HL-60 (cell line): ENCODE measurements around the gene OR4D2.
"Not testable (repeated sequence)": the region's sequence is repeated elsewhere in the genome, so short reads cannot be mapped to it uniquely, and the experiment has no call there.

Experiments
- DNase-seq, 2 experiments: peaks; one replicate each; pipeline ENCODE4 v3.0.0-alpha.2; 2010 to 2020; ENCODE audit warnings: low read depth in 1 of 2, low spot score in 1 of 2
- H3K27ac ChIP-seq: fragments of 250-450 bp; sonication (Bioruptor Pico); replicated peaks from 2 replicates; pipeline ENCODE4 v1.5.1; 2020; ENCODE audit warnings: mild to moderate bottlenecking, moderate library complexity
- H3K27me3 ChIP-seq: fragments of 250-450 bp; sonication (Bioruptor Pico); 2 replicates; pipeline ENCODE4 v1.5.1; 2021; ENCODE audit warnings: mild to moderate bottlenecking, moderate library complexity; ENCODE audit not compliant: insufficient read depth, poor library complexity, severe bottlenecking
- H3K4me3 ChIP-seq: replicated peaks from 2 replicates; pipeline ENCODE4 v1.5.1; 2011; ENCODE audit warnings: mild to moderate bottlenecking, control low read depth, low read length; ENCODE audit not compliant: insufficient read depth
- CTCF ChIP-seq: IDR thresholded peaks from one replicate; pipeline ENCODE4 v1.5.1; 2011; ENCODE audit warnings: low read length, control low read depth, inconsistent platforms; ENCODE audit not compliant: insufficient read depth
- GABPA ChIP-seq: IDR thresholded peaks from 2 replicates; pipeline ENCODE4 v1.6.1; 2012; ENCODE audit warnings: low read depth
- POLR2AphosphoS5 ChIP-seq: IDR thresholded peaks from 2 replicates; pipeline ENCODE4 v1.6.1; 2012; ENCODE audit warnings: low read depth
- REST ChIP-seq: IDR thresholded peaks from 2 replicates; pipeline ENCODE4 v1.6.1; 2012; ENCODE audit warnings: low read depth; ENCODE audit not compliant: insufficient replicate concordance
- SPI1 ChIP-seq: IDR thresholded peaks from 2 replicates; pipeline ENCODE4 v1.6.1; 2012; ENCODE audit warnings: low read depth, mild to moderate bottlenecking, borderline replicate concordance

Gene OR4D2

GRCh38 chr17:58141505-58141904 lies 25.3 kb upstream of the OR4D2 start:
- Histone ChIP-seq H3K27ac (no peak overlapping the region), H3K27me3 (peaks cover 3% of the 10 kb centered on the region), H3K4me3 (no peak overlapping the region)
- DNase-seq: no peak
- TF ChIP-seq GABPA (no peak), POLR2AphosphoS5 (no peak), REST (no peak), CTCF (no peak), SPI1 (no peak)

DNA sequence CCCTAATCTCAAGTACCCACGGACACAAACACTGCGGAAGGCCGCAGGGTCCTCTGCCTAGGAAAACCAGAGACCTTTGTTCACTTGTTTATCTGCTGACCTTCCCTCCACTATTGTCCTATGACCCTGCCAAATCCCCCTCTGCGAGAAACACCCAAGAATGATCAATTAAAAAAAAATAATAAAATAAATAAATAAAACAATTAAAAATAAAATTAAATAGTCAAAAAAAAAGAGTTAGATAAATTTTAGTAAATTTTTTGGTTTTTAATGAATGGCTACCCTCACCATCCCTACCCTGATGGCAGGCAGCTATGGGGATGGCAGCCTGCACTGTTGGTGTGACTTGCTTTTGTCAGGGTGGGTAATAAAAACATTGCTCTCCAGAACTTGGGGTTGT lies 23.4 kb upstream of the OR4D2 start:
- not testable (repeated sequence) for H3K27ac ChIP-seq, H3K4me3 ChIP-seq, H3K27me3 ChIP-seq, DNase-seq

DNA sequence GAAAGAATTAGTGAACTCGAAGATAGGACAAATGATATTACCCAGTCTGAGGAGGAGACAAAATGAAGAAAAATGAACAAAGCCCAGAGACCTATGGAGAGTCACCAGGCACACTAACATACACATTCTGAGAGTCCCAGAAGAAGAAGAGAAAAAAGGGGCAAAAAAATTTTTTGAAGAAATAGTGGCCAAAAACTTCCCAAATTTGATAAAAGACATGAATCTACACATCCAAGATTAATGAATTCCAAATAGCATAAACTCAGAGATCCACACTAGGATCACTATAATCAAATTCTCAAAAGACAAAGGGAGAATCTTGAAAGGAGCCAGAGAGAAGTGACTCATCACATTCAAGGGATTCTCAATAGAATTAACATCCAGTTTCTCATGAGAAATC lies 22.0 kb upstream of the OR4D2 start:
- TF ChIP-seq CTCF: no peak
- TF ChIP-seq POLR2AphosphoS5: no peak
- no peak for TF ChIP-seq REST
- TF ChIP-seq SPI1: no peak
- TF ChIP-seq GABPA: no peak
- DNase-seq: no peak
- H3K27me3 ChIP-seq: peaks cover 11% of the 10 kb centered on the region
- no peak overlapping the region for H3K27ac ChIP-seq
- no peak overlapping the region for H3K4me3 ChIP-seq

- DNase-seq: no peak
- no peak within 1 kb of the TSS for H3K4me3 ChIP-seq
- no peak for TF ChIP-seq GABPA
- TF ChIP-seq CTCF: no peak
- no peak for TF ChIP-seq SPI1
- TF ChIP-seq POLR2AphosphoS5: no peak
- no peak for TF ChIP-seq REST
- no peak within 1 kb of the TSS for H3K27ac ChIP-seq
- peaks cover 24% of the 10 kb centered on the region for H3K27me3 ChIP-seq
Measured at GRCh38 chr17:58147930-58148434, 18.8 kb upstream of the OR4D2 start, which contains the start of gene OR4D1. OR4D1 (plus strand) TSS chr17:58148384; CDS start chr17:58155154, 6,770 bp downstream.
